ENCODE results near the gene CEBPG.

GRCh38 chr19:33397536-33398360, 24.2 kb downstream of the CEBPG start:
- no peak for TF ChIP-seq CTCF (IDR thresholded peaks at IDR 0.05)
- TF ChIP-seq POLR2A (IDR thresholded peaks at IDR 0.05) = no peak
